Activated naive CD4-positive, alpha-beta T cell treated with anti-CD3 and anti-CD28 coated beads, Interleukin-2, amount 50 U/mL, for 16 hours (primary cell): Measurements from ENCODE around the gene MICALL2.
A peak's percentile ranks its signal among the peaks of the same experiment; 100 is the strongest.
"Not testable (repeated sequence)": the region's sequence is repeated elsewhere in the genome, so short reads cannot be mapped to it uniquely, and the experiment has no call there.

Source experiments
- DNase-seq: peaks from one replicate; pipeline ENCODE4 v3.0.0-alpha.2; 2020

MICALL2 gene

DNA sequence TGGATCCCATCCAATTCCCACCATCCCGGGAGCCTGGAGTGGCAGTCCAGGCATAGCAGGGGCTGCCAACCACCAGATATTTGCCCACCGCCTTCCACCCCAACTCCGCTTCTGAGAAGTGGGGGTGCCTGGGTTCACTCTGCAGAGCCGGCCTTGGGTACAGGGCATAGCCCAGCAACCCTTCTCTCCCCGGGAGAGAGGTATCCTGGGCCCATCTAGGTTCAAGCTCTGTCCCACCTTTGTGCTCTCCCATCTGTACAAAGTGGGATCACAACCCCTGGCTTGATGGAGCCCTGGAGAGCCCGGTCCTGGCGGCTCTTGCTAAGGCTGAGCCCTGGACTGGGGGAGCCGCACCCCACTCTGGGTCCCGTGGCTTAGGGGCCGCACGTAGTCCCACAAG is 12.2 kb downstream of the MICALL2 start:
- DNase-seq, result no peak

DNA sequence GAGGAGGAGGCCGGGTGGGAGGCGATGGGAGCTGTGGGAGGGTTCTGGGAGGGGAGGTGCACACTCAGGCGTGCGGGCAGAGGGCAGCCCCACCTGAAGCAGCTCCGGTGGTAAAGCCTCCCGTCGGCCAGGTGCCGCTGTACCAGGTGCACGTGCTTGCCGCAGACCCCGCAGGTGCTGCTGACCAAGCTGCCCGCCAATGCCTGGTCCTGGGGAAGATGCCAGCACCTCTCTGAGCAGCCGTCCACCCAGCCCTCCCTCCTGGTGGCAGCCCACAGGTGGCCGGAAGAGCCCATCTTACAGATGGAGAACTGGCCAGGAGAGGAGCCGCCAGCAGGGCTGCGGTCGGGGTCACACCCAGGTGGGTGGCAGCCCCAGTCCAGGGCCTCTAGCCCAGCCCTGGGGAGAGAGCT is 12.6 kb downstream of the MICALL2 start:
- DNase-seq, result no peak

DNA sequence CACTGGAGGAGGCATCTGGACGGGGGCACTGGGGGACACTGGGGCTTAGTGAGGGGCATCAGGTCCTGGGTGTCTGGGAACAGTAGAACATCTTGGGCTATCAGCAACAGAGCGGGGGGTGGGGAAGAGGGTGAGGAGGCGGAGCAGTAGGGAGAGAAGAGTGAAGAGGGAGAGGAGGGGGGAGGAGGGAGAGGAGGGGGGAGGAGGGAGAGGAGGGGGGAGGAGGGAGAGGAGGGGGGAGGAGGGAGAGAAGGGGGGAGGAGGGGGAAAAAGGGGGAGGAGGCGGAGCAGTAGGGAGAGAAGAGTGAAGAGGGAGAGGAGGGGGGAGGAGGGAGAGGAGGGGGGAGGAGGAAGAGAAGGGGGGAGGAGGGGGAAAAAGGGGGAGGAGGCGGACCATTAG is 13.2 kb downstream of the MICALL2 start:
- DNase-seq, result not testable (repeated sequence)

- no peak for DNase-seq
Measured at GRCh38 chr7:1445341-1445740, 13.9 kb downstream of the MICALL2 start.

- no peak for DNase-seq
Measured at GRCh38 chr7:1444925-1445322, 14.3 kb downstream of the MICALL2 start.

GRCh38 chr7:1444214-1444924 is 14.9 kb downstream of the MICALL2 start:
- DNase-seq, result no peak

- not testable (repeated sequence) for DNase-seq
Measured at GRCh38 chr7:1443587-1444200, 15.6 kb downstream of the MICALL2 start.

DNA sequence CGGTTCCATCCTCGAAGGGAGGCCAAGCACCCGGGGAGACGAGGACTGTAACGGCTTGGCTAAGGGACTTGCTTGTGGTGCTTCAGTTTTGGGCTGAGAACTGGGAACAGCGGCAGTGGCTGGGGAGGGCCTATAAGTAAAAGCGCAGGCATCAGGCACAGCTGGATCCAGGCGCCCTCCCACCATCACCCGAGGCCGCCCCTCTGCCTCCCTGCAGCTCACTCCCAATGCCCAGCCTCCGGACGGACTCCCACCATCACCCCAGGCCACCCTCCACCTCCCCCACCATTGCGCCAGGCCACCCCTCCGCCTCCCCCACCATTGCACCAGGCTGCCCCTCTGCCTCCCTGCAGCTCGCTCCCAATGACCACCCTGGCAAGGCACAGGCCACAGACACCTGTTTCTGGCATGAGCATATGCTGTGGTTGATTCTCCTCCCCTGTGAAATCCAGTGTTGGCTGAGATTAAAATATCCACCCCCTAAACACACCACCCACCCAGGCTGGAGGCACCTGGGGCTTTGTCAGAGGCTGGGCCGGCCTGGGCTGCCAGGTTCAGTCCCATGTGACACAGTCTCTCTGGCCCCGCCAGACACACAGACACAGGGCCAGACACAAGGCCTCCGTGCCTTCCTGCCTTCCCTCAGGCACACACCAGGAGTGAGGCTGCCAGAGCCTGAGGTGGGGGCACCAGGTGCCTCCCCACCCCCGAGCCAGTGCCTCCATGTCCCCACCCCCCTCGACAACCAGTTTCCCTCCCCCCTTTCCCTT is 16.7 kb downstream of the MICALL2 start:
- DNase-seq, result no peak

GRCh38 chr7:1441615-1442354 is 17.5 kb downstream of the MICALL2 start:
- DNase-seq, result no peak

- DNase-seq, result no peak
Measured at GRCh38 chr7:1440620-1441019, 18.6 kb downstream of the MICALL2 start.

DNA sequence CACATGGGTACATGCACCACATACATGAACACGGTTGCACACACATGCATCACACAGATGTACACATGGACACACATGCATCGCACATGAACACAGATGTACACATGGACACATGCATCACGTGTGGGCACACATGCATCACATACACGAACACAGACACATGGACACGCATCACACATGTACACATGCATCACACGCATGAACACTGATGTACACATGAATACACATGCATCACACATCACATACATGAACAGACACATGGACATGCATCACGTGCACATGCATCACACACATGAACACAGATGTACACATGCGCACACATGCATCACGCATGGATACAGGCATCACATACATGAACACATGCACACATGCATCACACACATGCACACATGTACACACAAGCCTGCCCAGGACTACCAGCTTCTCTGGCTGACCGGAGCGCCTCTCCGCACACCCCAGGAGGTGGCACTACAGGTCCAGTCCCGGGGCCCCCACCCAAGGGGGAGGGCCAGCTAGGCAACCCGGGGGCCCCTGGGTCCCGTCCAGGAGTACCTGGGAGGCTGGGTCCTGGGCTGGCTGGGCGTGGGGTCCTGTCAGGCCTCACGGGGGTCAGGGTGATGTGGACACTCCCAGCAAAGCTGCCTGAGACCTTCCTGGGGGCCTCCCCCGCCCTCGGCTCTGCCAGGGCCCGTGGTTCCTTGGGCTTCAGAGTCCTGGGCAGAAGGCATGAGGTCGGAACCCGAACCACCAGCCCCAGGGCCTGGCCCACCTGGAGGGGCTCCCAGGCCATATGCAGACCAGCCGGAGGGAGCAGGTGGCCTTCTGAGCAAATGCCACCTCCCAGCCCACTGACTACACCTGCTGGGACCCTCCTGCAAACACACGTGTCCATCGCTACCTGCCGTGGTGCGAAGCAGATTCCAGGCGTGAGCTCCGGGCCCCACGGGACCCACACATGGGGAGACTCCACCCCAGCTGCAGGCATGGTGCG is 19.6 kb downstream of the MICALL2 start:
- DNase-seq, result no peak

DNA sequence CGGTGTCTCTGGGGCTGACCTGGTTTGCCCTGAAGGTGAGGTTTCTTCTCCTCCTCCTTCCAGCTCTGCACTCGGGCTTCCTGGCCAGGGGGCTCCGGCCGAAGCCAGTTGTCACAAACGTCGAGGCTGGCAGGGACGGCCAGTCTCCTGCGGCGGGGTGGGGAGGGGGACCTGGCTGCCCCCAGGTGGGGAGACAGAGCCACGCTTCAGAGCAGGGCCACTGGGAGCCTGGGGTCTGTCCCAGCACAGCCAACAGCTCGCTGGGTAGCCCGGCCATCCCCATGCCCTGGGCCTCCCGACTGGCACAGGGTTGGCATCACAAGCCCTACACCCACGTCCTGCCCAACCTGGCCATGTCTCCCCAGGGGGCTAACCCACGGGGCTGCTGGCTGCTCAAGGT is 20.4 kb downstream of the MICALL2 start:
- DNase-seq, result no peak

DNA sequence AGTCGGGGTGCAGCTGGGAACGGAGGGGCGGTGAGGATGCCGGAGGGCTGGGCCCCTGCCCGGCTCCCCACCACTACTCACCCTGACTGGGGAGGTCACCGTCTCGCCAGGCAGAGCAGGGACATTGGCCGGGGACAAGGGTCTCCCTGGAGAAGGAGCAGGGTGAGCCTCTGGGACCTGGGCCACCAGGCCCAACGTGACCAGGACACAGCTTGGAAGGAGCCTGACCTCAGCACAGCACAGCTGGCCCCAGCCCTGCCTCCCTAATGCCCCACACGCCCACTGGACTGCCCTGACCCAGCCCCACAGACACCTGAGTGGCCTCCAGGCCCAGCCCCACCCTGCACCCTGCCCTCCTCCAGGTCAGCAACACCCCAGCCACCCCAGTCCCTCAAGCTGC is 21.1 kb downstream of the MICALL2 start:
- no peak for DNase-seq

- no peak for DNase-seq
Measured at GRCh38 chr7:1437155-1437880, 22.0 kb downstream of the MICALL2 start.

GRCh38 chr7:1436608-1437007 is 22.7 kb downstream of the MICALL2 start:
- no peak for DNase-seq

- DNase-seq, result no peak
Measured at GRCh38 chr7:1434891-1435670, 24.2 kb downstream of the MICALL2 start.

DNA sequence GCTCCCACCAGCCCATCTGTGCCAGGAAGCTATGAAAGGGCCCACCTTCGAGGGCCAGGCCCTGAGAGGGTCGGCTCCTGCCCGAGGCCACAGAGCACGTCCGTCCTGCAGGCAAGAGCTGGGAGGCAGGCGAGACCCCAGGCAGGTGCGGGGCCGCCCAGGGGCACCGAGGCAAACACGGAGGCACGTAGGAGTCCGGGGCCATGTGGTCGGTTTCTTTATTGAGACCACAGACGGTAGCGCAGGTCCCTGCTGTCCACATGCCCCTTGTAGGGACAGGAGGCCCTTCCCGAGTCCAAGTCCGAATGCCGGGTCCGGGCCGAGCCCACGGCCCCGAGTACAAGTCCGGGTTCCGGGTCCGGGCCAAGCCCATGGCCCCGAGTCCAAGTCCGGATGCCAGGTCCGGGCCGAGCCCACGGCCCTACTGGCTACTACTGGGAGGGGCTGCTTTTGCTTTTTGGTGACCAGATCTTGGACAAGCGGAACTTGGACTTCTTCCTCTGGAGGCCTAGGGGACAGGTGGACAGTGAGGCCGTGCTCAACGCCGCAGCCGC is 25.0 kb downstream of the MICALL2 start:
- DNase-seq, result no peak

GRCh38 chr7:1433128-1433920 is 25.9 kb downstream of the MICALL2 start:
- DNase-seq, result no peak

- peak; percentile 80 for DNase-seq
Measured at GRCh38 chr7:1432411-1433082, 26.7 kb downstream of the MICALL2 start.
